HK-2 (cell line): ENCODE results near the gene RCBTB1.
"Not testable (repeated sequence)": the region's sequence is repeated elsewhere in the genome, so short reads cannot be mapped to it uniquely, and the experiment has no call there.

Experiments used
- DNase-seq: peaks from one replicate; pipeline ENCODE4 v3.0.0-alpha.2; 2018; ENCODE audit not compliant: unreplicated experiment

The RCBTB1 gene

DNA sequence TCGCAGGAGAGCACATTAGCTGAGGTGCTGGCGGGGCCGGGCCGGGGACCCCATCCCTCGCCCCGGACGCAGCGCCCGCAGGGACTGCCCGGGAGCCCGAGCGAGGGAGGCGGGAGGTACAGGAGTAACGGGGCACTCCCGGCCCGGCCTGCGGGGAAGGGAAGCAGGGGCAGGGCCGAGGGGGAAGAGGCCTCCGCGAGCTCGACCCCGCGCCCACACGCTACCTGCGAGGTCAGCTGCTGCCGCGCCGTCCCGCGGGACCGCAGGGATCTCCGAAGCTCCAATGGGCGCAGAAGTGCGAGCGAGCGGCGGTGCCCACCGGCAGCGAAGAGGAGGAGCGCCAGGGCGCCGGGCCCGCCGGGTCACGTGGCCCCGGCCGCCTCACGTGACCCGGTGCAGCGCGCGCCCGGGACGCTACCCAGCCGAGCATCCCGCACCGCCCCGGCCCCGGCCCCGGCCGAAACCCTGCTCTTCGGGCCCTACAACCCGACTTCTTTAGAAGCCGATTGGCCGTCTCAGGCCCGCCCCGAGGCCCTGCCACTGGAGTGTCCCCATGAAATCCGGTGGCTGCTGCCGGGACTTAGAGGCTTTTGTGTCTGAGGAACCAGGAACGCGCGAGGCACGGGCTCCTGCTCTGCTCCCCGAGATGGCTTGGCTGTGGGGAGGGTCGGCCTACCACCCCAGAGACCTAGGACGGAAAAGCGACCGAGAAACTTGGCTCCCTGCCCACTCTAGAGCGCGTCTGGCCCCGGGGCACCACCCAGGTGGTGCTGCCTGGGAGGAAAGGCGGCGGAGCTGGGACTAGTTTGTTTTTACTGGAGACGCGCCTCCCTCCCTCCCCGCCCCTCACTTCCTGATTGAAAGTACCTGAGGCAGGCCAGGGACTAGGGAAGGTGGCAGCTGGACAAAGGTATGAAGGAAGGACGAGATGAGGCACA lies at the start of gene RCBTB1:
Gene RCBTB1 (minus strand): TSS at position 339 of the 938 bp plus-strand sequence. CDS start 18,279 bp downstream, outside the sequence.
- DNase-seq: peak; percentile 59

- no peak for DNase-seq
These were observed 48.4 kb upstream of the RCBTB1 start for GRCh38 chr13:49633710-49634109.

GRCh38 chr13:49632156-49632555 lies 46.8 kb upstream of the RCBTB1 start:
- DNase-seq: no peak

DNA sequence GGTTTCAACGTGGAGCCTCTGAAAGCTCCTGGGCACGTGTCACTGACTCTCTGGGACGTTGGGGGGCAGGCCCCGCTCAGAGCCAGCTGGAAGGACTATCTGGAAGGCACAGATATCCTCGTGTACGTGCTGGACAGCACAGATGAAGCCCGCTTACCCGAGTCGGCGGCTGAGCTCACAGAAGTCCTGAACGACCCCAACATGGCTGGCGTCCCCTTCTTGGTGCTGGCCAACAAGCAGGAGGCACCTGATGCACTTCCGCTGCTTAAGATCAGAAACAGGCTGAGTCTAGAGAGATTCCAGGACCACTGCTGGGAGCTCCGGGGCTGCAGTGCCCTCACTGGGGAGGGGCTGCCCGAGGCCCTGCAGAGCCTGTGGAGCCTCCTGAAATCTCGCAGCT lies 45.2 kb upstream of the RCBTB1 start:
- DNase-seq: no peak

- no peak for DNase-seq
These were observed 44.6 kb upstream of the RCBTB1 start for GRCh38 chr13:49629947-49630346.

- DNase-seq: no peak
These were observed 44.0 kb upstream of the RCBTB1 start for GRCh38 chr13:49629196-49629938.

DNA sequence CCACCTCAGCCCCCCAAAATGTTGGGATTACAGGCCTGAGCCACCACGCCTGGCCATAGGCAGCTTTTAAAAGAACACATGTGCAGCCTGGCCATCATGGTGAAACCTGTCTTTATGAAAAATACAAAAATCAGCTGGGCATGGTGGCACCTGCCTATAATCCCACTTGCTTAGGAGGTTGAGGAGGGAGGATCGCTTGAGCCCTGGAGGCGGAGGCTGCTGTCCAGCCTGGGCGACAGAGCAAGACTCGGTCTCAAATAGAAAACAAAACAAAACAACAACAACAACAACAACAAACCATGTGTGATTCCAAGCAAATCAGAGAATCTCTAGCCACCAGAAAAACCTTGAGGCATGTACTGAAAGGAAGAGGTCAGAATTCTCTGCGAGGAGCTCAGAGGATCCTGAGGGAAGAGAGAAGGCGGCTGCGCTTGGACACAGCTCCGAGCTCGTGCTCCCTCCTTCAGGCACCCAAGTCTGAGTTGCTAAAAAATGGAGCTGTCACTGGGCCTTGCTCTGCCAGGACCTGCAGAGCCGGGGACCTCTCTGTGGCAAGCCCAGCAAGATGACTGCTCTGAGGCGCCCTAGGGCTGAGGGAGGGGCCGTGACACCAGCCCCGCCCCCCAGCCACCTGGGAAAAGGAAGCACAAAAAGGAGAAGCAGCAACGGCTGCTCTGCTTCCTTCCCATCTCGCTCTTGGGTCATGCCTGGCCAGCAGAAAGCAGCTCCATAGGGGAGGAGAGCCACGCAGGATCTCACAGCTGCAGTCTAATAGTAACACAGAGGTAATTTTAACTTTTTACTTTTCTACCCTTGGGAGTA lies 42.7 kb upstream of the RCBTB1 start, which contains the start of gene ARL11:
Gene ARL11 (plus strand): TSS at position 677 of the 822 bp plus-strand sequence. CDS start 1,941 bp downstream, outside the sequence.
- DNase-seq: no peak

DNA sequence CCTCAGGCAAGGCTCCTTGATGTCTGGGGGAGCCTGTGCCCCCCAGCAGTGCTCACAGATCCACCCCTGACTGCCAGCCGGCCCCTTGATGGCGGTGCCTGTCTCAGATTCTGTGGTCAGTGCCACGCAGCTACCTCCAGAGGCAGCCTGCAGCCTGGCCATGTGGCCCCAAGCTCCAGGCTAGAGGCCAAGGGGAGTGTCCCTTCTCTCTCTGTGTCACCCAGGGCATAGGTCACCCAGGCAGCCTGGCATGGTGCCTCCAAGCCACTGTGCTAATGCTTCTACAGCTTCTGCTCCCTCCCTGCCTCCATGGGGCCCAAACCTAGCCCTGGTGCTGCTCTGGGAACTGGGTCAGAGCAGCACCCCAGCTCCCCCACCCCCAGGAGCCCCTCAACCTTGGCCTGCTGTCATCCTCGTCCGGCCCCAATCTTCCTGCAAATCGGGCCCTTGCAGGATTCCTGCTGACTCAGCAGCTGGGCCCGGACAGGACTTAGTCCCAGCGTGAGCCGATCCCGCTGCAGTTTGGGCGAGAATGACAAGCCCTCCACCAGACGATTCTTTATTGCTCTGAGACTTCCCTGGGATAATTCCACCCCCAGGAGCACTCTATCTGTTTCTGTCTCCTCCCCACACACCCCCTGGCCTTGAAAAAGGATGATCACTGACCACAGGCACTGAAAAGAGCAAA lies 40.2 kb upstream of the RCBTB1 start:
- no peak for DNase-seq

GRCh38 chr13:49624229-49624628 lies 38.9 kb upstream of the RCBTB1 start:
- DNase-seq: no peak

DNA sequence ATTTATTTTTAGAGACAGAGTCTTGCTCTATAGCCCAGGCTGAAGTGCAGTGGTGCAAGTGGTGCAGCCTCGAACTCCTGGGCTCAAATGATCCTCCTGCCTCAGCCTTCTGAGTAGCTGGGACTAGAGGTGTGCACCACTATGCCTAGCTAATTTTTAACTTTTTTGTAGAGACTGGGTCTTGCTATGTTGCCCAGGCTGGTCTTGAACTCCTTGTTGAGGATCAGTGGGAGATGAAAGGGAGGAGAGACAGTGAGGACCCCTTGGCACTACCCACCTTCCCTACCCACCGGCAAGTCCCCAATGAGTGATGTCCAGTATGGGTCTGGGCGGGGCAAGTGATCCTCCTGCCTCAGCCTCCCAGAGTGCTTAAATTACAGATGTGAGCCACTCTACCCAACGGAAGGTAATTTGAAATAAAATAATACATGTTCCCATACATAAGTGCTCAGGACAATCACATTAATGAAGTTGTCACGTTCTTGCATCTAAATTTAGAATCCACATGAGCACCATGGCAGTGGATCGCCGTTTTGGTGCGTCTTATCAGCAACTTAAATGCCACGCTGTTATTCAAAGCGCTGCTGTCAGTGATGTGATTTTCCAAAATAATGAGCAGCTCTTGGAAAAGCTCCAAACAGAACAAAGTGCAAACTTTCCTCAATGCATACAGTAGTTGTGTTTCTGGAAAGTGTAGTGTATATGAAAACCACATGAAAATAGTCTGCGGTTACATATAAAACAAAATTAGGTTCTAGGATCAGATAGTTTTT lies 37.0 kb upstream of the RCBTB1 start:
- DNase-seq: no peak

DNA sequence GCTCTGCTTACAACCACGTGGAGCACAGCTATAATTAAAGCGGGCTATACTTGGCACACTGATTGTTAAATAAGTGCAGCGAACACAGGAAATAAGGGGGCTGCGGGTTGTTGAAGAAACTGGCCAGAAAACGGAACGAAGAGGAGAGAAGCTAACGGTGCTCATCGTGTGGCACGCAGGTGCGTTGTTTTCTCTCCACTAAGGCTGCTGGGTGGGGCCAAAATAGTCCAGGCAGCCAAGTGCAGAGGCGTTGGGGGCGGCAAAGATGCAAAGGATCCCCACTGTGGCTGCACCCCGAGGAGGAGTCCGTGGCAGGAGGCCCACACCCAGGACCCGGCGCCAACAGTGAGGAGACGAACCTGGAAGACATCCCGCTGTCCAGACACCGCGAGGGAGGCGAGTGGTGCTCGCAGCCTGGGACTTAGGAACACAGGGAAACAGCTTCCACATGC lies 34.8 kb upstream of the RCBTB1 start:
- DNase-seq: no peak

DNA sequence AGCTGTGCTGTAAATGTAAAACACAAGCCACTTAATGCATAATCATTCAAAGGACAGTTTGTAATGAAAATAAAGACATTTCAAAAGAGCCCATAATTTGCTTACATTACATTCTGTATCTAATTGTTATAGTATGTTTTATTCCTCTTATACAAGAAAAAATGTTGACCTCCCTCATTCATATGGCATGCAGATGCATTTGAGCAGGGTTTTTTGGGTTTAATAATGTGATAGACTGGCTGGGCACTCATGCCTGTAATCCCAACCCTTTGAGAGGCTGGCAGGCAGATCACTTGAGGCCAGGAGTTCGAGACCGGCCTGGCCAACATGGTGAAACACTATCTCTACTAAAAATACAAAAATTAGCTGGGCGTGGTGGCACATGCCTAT lies 31.3 kb upstream of the RCBTB1 start:
- DNase-seq: no peak

GRCh38 chr13:49615836-49616675 lies 30.7 kb upstream of the RCBTB1 start:
- DNase-seq: no peak

DNA sequence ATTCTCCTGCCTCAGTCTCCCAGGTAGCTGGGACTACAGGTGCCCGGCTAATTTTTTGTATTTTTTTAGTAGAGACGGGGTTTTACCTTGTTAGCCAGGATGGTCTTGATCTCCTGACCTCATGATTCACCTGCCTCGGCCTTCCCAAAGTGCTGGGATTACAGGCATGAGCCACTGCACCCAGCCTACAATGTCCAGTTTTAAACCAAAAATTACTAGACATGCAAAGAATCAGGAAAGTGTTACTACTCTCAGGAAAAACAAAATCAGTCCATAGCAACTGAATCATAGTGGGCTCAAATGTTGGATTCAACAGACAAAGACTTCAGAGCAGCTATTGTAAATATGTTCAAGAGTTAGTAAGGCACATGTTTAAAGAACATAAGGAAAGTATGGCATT lies 26.7 kb upstream of the RCBTB1 start:
- not testable (repeated sequence) for DNase-seq

GRCh38 chr13:49610176-49610575 lies 24.8 kb upstream of the RCBTB1 start:
- DNase-seq: no peak

- DNase-seq: no peak
These were observed 23.4 kb upstream of the RCBTB1 start for GRCh38 chr13:49608651-49609331.

- no peak for DNase-seq
These were observed 22.4 kb upstream of the RCBTB1 start for GRCh38 chr13:49607761-49608160.

- DNase-seq: peak; percentile 60
These were observed 21.6 kb upstream of the RCBTB1 start for GRCh38 chr13:49606747-49607648.
